ENCODE measurements around the gene HS3ST6. TPM values are rescaled to one million over a fixed set of nuclear protein-coding genes. Genes with fewer than 3 reads are reported as not detected.
A peak's percentile ranks its signal among the peaks of the same experiment; 100 is the strongest.

Gene HS3ST6
- total and polyA plus RNA-seq, 2 of the 13 experiments (the other 11 are each of a cell fraction or from before 2014, with no cell fraction given), result not detected

GRCh38 chr16:1907226-1907860, 10.9 kb downstream of the HS3ST6 start (continued):
- TF ChIP-seq PRDM15 (CRISPR knock-in tag; IDR thresholded peaks at IDR 0.05), result no peak

GRCh38 chr16:1906846-1907165, 11.4 kb downstream of the HS3ST6 start:
- 34% methylated on average over 3 of the region's 5 CpGs for WGBS (ENCODE audit: low lambda C conversion rate)
- Histone ChIP-seq H3K36me3 (replicated peaks in 1 of 2; ENCODE audit: control insufficient read depth in 1 of 2, insufficient read depth in 2 of 2, low read length in 2 of 2) (no peaks in the 10 kb centered on the region), H3K4me2 (ENCODE audit: low read depth, low read length) (no peak overlapping the region), H4K20me1 (ENCODE audit: insufficient read depth, low read length) (no peaks in the 10 kb centered on the region), H3K27me3 (ENCODE audit: control insufficient read depth in 1 of 2, insufficient read depth in 2 of 2, low read length in 2 of 2) (peaks cover 20 to 69% of the 10 kb centered on the region in 2 experiments), H3K79me2 (ENCODE audit: insufficient read depth, low read length) (no peaks in the 10 kb centered on the region), H3K27ac (ENCODE audit: extremely low read length, insufficient read depth, low read length) (no peak overlapping the region), H3K9ac (ENCODE audit: insufficient read depth, low read depth, low read length) (no peak overlapping the region), H2AFZ (ENCODE audit: low read length) (no peak overlapping the region), H3K4me3 (replicated peaks in 1 of 3; ENCODE audit: insufficient read depth in 1 of 3, low read depth in 2 of 3, low read length in 3 of 3) (no peak overlapping the region), H3K4me1 (ENCODE audit: insufficient read depth, low read length) (no peaks in the 10 kb centered on the region), H3K9me3 (ENCODE audit: low read length) (no peaks in the 10 kb centered on the region)
- FAIRE-seq (no peak), ATAC-seq (no peak), DNase-seq (ENCODE audit: low spot score) (no peak)
- ChIA-PET POLR2A (no interaction called here), CTCF (ENCODE audit: low intra/inter-chr PET ratio, low total read pairs) (no interaction called here)
- BruUV-seq (replicated peaks), result no TSS peak
- TF ChIP-seq ZNF101 (CRISPR knock-in tag; IDR thresholded peaks at IDR 0.05; ENCODE audit: borderline replicate concordance, low read depth) (no peak), ONECUT2 (CRISPR knock-in tag; IDR thresholded peaks at IDR 0.05) (no peak), ISX (CRISPR knock-in tag; conservative IDR thresholded peaks at IDR 0.05) (no peak), MAFK (conservative IDR thresholded peaks at IDR 0.05 in 1 of 2, IDR thresholded peaks at IDR 0.05 in 1 of 2; ENCODE audit: low read length in 2 of 2) (peak; percentile 58 to 80), SMARCC2 (IDR thresholded peaks at IDR 0.05) (no peak), MAFF (IDR thresholded peaks at IDR 0.05; ENCODE audit: low read depth, low read length) (peak; percentile 61; the same call in 1 of the 2 replicates), ZNF3 (CRISPR knock-in tag; IDR thresholded peaks at IDR 0.05) (no peak)
- intact Hi-C loops (cut with micrococcal nuclease; ENCODE audit: unreplicated experiment), result no loop called here
- in situ Hi-C loops (cut with HindIII; ENCODE audit: extremely low pct_ligation_motif_present, low pct_unique_long_range_greater_than_20kb), result no loop called here
